OCI-LY3 (cell line): ENCODE data around the gene DNAJC24.

Experiments
- EZH2phosphoT487 ChIP-seq: fragments of 200-600 bp; shearing (Covaris generic); IDR thresholded peaks from 2 replicates; pipeline ENCODE4 v1.6.1; 2018; ENCODE audit warnings: antibody characterized with exemption, mixed run types, low read depth
- TF ChIP-seq, protein P1 (sequence below): fragments of 200-600, 300-600 bp; sonication (generic); IDR thresholded peaks from 2 replicates; pipeline ENCODE4 v1.5.1; 2014; ENCODE audit warnings: antibody characterized with exemption, low read length, low read depth

DNA sequence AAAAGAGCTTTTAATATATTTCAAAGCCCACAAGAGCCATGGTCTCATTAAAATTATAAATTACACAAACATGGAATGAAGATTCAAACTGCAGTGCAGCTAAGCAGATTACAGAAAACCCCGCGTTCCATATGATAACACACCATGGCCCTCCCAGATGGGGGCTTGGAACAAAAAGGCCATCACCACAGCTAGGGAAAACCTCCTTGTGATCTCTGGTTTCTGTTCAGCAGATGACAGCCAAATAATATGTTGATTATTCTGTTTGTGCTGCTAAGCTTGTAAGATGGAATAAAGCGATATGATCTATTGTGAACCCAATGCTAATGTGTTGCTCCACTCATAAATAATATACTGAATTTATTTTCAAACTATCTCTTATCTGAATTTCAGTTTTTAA, 111.3 kb downstream of the DNAJC24 start:
- TF ChIP-seq, protein P1, sequence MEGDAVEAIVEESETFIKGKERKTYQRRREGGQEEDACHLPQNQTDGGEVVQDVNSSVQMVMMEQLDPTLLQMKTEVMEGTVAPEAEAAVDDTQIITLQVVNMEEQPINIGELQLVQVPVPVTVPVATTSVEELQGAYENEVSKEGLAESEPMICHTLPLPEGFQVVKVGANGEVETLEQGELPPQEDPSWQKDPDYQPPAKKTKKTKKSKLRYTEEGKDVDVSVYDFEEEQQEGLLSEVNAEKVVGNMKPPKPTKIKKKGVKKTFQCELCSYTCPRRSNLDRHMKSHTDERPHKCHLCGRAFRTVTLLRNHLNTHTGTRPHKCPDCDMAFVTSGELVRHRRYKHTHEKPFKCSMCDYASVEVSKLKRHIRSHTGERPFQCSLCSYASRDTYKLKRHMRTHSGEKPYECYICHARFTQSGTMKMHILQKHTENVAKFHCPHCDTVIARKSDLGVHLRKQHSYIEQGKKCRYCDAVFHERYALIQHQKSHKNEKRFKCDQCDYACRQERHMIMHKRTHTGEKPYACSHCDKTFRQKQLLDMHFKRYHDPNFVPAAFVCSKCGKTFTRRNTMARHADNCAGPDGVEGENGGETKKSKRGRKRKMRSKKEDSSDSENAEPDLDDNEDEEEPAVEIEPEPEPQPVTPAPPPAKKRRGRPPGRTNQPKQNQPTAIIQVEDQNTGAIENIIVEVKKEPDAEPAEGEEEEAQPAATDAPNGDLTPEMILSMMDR = no peak
- no peak for TF ChIP-seq EZH2phosphoT487
